ENCODE results near the gene TMEM187.

TMEM187 gene

DNA sequence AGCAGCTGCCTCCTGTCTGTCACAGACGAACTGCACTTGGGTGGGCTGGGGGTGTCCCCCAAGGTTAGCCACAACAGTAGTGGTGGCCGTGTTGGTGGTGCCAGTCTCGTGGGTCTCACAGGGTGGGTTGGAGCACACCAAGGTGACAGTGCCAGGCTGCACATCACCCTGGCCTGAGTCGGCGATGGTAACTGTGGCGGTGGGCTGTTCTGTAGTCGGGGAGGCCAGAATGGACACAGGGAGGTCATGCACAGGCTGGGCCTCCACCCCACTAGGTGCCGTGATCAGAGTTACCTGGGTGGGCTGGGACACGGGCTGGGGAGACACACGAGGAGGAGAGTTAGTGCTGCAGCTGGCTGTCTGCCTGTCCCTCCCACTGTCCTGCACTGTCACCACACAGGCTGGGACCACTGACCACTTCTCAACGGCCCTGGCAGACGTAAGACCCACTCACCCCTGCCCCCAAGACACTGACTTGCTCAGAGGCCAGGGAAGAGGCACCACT is 17.3 kb upstream of the TMEM187 start:
- no peak for DNase-seq

DNA sequence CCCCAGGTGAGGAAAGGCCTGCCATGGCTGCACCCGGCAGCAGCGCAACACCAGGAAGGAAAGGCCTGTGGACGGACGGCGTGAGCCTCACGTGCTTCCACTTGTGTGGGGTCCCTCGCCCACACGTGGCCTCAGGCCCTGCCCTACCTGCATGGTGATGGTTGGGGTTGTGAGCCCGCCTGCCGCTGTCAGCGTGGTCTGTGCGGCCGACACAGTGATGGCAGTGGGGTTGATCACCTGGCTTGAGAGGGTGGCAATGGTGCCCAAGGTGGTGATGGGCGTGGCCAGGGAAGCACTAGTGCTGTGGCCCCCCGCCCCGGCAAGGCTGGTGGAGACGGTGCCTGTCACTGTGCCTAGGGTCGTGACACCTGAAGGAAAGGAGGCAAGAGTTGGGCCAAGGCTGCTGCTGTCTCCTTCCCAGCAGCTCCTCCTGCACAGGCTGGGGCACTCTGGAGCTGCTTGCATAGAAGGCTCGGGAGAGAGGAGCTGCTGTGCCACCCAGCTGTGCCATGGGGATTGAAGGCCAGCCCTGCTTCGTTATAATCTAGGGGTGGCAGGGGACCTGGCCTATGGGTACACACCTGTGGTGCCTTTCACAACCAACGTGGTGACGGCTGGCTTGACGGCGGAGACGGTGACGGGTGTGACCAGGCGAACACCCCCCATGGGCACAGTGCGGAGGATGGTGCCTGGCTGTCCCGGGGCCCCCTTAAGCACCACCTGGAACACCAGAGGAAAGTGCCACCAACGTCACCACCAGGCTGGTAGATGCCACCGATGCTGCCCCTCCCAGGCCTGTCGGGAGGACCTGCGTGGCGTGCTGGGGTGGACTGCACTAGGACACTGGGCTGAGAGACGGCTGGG is 16.3 kb upstream of the TMEM187 start:
- DNase-seq, result no peak

DNA sequence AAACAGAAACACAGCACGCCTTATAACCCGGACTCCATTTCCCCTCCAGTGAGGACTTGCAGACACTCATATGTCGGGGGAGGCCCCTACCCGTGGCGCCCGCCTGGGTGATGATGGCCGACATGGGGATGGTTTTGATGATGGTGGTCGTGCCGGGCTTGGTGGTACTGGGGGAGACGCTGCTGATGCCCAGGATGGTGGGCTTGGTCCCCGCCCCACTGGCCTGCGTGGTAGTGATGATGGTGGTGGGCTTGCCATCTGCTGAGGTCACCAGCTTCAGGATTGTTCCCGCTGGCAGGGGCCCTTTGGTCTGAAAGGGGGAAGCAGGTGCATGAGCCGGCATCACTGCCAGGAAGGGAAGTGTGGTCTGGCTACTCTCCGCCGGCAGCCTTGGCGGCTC is 15.3 kb upstream of the TMEM187 start:
- no peak for DNase-seq

DNA sequence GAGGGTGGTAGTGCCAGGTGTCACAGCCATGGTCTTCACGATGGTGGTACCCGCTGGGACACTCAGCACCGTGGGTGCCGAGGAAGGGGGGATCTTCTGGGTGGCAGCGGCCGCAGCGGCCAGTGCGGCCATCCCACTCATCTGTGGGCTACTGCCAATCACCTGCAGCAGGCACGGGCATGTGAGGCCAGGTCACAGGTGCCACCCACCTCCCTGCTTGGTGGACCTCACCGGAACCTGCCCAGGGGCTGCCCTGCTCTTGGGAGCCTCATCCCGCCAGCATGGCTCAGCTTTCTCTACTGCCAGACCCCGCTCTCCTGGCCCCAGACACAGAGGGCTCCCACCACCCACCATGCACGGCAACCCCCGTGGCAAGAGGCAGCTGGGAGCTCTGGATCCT is 13.9 kb upstream of the TMEM187 start:
- DNase-seq, result no peak

DNA sequence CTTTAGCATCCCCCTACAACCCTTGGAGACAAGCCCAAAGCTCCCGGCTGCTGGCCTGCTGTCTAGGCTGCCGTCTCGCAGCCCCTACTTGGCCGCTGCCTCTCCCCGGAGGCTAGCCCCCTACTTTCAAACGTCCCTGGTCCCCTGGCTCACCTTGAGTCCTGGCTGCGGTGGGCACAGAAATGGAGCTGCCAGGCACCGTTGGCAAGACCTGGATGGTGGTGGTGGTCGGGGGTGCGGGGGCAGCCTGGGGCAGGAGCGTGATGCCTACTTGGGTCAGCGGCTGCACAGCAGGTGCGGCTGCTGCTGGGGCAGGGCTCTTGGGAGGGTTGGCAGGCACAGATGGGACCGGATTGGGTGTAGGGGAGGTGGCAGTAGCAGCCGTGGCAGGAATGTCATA is 12.9 kb upstream of the TMEM187 start:
- no peak for DNase-seq

DNA sequence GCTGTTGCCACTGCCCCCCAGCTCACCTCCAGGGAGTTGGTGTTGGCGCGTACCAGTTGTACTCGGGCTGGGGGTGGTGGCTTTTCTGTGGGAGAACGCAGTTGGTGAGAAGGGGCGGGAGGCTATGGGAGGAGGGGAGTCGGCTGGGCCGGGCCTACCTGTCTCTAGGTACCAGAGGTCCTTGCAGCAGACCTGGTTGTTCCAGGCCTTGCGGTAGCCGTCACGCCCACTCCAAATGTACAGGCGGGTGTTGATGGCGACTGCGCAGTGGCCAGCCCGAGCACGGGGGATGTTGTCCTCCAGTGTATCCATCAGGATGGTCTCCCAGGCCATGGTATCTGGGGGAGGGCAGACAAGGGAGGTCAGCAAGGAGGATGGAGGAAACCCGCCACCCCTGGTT is 12.5 kb upstream of the TMEM187 start:
- DNase-seq, result no peak

DNA sequence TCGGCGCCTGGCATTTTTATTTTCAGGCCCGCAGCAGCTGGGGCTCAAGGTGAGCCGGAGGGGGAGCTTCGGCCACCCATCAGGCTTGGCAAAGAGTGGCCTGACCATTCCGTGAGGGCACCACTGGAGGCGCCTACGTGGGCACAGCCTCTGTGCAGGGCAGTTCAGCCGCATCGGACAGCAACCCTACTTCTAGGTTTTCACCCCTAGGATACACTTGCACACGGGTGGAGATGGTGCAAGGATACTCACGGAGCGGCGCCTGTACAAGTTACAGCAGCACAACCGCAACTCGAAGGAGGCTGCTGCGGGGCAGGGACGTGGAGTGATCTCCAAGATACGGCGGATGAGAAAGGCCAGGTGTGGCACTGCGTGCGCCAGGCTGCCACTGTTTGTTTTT is 11.8 kb upstream of the TMEM187 start:
- no peak for DNase-seq

DNA sequence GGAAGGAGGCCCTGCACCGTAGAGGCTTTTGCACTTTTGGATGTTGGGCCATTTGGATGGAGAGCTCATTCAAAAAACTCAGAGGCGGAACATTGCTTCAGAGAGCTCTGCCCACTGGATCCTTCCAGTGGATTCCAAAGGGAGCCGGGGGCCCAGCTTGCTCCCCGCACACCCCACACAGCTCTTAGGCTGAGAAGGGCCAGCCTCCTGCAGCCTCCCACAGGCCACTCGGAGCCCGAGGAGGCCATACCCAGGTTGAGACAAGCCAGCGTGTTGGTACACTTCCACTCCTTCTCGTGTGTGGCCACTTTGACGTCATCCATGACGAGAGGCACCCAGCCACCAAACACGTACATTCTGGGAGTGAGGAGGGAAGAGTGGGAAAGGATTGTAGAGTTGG is 11.3 kb upstream of the TMEM187 start:
- DNase-seq, result no peak

DNA sequence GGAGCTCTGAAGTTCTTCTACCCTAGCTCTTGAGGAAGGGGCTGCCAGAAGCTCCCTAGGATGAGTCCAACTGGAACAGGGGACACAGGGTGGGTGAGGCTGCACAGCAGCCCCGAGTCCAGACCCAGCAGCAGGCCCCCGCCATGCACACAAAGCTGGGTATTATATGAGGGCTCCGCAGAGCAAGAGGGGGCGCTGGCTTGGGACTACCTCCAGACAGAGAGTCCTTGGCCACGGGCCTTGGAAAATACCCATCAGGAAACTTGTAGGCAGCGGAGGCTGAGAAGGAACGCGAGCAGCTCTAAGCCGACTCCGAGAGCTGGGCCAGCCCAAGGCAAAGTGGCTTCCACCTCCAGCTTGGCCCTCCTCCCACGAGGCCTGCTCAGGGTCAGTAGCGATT is 9.0 kb upstream of the TMEM187 start:
- DNase-seq, result no peak

DNA sequence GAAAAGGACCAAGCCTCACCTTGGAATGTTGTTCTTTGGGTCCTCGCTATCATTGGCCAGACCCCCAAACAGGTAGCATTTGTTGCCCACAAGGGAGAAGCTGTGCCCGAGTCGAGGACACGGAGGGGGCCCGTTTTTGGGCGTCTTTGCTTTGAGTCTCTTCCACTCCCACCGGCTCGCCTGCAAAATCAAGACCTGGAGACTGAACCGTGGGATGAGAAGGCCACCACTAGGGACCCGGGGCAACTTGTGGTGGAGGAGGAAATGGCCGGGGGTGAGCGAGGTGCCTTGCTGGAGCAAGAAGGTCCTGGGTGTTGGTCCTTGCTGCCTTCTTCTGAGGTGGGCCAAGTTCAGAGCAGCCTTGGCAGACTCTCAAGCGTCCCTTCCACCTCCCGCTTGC is 8.4 kb upstream of the TMEM187 start:
- no peak for DNase-seq

DNA sequence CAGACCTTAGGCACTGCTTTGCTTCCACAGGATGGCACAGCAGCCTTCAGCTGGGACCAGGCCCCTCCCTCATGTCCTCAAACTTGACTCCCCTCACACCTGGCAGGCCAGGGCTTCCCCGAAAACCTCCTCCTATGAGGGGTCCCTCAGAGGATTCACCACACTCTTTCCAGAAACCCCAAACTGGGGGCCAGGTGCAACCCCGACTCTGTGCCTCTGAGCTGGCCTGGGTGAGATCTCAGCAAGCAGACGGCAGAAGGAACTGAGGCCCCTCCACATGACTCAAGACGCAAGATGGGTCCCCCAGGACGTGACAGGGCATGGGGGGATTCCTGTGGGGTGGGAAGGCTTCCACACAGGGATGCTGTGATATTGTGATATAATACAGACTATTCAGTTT is 7.1 kb upstream of the TMEM187 start:
- no peak for DNase-seq

DNA sequence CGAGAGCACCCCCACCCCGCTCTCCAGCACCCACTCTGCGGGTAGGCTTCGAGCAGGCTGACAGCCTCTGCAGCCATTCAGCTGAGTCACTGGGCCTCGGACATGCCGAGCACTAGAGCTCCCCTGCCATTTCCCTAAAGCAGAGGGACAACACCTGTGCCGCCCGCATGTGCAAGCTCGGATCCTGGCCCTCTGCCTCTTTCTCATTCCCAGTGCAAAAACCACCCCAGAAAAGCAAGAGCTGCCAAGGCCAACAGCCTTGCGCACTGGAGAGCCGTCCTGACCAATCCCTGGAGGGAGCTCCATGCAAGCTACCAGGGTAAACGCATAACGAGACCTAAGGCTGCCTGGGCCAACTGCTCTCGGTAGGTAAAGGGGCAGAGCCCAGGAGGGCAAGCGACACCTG is 6.3 kb upstream of the TMEM187 start:
- DNase-seq, result no peak

DNA sequence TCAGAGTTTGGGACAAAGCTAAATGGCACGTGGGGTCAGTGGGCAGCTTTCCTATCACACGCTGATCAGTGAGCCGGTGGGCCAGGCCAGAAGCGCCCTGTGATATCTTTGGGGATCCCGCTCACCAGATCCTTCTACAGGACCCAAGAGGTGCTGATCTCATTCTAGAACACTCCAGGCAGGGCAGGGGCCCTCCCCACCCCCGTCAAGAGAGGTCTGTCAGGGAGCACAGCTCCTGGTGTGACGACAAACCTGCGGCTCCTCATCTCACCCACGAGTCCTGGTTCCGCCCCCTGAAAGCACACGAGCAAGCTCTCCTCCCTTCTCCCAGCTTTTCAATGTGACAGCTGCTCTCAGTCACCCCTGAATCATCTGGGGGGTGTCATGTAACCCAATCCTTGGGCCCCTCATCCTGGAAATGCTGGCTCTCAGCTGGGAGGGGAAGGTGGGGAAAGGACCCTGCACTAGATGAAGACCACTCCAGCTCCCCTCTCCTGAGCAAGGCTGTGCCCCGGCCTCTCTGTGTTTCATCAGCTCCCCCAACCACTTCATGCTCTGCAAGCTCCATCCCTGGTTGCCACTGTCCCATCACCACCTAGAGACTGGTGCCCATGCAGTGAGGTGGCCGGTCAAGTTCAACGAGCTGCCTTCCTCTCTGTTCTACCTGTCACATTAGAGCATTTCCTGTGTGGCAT is 5.6 kb upstream of the TMEM187 start:
- DNase-seq, result no peak

DNA sequence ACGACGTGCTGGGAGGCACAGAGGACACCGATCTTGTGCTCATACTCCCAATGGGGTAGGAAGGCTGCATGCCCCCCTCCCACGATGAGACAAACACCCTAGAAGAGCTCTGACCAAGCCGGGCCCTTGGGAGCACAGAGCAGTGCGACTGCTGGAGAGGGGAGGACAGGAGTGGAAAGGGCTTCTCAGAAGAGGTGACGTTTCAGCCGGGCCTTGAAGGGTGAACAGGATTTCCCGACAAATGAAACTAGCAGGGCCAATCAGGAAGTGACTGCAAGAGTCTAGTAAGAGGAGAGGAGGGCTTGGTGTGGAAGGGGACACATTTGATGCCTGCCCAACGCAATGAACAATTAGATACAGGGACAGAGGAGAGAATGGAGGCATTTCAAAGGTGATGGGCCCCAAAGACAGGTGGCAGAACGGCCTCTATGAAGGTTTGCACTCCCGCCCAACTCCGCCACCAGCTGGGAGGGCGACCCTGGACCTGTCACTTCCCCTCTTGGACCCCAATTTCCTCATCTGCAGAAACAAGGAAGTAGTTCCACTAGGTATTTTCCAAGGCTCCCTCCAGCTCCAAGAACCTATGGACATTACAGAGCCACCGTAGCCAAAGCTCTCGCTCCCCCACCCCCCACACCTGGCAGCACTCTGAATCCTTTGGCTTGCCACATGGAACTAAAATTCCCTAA is 4.9 kb upstream of the TMEM187 start:
- no peak for DNase-seq

DNA sequence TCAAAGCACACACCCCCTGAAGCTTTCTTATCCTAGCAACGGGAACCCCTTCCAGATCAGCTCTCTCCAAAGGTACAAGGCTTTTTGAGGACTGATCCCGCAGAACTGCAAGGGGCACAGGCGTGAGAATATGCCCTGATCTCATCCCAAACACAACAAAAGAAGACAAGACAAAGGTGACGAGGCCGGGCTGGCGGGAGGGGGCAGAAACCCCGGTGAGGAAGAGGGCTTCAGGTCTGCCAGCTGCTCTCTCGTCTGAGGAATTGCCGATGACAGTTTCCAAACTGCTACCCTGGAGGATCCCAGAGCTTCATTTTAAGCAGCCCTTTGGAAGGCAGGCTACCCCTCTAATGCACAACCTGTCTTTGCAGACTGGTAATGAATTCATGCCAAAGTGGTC is 4.3 kb upstream of the TMEM187 start:
- DNase-seq, result no peak

DNA sequence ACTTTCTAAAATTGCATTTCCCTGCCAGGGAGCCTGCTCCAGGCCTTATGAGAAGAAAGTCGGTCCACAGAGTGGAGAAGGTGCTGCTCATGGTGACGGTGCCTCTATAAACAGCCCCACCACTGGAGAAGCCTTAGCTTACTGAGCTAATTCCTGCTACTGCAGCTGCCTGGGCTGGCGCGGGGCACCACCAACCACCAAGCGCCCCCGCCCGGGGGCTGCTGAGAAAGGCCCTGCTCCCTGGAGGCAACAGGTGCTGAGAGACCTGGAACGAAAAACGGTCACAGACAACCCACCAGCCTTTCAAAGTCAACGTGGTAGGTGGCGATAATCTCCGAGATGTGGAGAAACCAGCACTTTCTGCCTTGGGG is 3.8 kb upstream of the TMEM187 start:
- DNase-seq, result no peak

DNA sequence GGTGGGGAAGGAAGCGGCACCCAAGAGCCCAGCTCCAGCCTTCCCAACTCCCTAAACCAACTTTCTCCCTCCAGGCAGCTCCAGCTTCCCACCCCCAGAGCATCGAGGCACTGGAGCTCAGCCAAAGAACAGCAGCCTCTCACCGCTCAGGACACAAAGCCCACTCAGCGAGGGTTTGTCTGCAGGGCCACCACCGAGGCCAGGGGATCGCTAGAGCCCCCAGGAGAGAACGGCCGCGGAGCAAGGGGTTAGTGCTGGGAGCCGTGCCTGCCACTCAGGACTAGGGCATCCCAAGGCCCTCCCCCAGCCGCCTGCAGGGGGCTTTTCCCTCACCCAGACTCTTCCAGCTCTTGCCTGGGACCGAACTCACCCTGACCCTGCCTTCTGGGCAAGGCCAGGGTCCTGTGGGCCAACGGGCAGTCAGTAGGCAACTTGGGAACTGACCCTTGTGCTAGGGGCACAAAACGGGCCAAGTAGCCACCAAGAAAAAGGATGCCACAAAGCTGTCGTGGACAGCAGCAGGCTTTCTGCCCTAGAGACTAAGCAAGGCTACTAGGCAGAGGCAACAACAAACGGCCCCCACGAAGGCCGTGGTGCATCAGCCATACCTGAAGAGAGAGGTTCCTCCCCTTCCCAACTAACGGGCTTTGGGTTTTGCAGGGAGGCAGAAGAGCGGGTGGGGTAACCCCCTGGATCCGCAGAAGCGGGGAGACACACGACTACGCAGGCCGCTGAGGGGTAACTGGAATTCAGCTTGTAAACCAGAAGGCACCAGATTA is 3.2 kb upstream of the TMEM187 start:
- no peak for DNase-seq

DNA sequence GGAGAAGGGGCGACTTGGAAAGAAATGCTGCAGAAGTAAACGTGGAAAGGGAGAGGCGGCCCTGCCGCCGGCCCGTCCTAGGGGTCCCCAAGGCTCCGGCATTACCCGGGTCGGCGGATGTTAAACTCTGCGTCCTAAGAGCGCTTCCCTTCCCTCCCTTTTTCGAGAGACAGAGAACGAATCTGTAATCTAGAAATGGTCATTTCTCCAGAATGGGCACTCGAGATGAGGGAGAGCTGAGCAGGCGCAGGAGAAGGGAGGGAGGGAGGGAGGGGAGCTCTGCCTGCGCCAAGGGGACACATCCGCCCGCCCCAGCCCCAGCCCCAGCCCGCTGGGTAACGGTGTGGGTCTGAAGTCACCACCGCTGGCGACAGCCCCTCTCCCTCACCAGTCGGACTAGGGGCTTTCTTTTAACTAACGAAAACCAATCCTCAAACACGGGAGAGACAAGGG is 2.6 kb upstream of the TMEM187 start:
- no peak for DNase-seq

DNA sequence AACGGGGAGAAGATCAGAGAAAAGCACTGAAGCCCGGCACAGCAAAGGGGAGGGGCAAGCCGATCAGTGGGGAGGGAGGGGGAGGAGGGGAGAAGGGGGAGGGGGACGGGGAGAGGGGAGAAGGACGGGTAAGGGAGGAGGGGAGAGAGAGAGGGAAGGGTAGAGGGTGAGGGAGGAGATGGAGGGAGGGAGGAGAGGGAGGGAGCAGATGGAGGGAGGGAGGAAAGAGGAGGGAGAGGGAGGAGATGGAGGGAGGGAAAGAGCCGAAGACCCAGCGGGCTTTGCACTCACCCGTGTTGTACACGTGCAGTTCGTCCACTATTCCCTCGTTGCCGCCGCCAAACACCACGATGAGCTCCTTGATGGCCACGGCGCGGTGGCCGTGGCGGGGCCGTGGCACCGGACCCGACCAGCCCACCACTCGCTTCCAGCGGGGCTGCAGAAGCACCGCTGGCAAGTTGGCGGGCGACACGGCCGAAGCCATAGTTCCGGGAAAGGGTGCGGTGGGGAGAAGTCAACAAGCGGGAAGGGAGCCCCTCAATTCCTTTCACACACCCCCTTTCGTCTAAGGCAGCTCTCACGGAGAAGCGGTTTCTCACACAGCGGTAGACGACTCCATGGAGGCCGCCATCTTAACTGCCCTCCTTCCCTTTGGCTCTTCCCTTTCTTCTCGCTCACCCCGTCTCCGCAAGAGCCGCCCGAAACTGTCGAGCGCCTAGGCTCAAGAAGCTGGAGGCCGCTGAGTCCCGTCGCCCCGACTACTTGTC is 2.0 kb upstream of the TMEM187 start:
- DNase-seq, result peak; percentile 81

DNA sequence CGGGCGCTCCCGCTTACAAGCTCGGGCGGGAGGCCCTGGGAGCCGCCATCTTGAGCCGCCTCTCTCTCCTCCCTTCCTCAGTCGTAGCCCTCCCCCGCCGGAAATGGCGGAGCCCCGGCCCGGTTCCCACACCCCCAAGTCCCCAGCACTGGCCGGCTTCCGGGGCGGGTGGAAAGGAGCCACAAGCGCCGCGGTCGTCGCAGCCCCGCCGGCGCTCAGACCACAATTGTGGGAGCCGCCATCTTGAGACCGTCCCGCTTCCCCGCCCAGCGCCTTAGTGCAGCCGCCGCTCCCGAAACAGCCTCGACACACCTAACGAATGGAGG is 1.5 kb upstream of the TMEM187 start:
- DNase-seq, result peak; percentile 90

DNA sequence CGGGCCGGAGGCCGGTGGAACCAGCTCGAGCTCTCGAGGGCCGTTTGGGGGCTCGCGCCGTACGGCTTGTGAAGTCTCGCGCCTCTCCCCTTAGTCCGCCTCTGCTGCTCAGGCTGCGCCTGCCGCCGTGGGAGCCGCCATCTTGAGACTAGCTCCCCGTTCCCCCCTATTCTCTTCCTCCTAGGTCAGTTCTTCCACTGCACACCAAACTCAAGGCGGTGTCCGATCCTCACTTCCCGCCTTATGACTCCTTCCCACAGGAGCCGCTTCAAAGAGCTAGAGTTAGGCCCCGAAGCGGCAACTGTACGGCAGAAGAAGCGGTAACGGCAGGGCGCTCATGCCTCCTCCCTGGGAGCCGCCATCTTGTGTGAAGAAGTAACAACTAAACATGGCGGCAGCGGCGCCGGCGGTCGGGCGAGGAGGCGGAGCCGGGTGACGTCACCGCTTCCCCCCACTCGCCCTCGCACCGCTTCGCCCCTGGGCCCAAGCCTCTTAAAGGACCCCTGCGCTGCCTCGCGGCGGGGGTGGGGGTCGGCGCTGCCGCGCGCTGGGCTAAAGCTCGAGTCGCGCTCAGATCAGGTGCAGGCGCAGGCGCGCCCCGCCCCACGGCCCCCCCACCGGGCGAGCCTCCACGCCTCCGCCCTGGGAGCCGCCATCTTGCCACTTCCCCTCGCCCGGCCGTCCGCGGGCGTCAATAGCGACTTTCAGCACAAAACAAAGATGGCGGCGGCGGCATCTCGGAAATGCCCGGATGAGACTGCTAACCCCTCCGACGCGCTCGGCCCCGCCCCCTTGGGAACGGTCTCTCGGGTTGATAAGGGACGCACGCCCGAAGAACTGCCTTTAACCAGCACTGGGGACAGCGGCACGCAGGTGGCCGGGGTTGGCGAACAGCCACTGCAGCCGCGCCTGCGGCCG is 845 bp upstream of the TMEM187 start, which contains the start of gene HCFC1:
TSS of gene HCFC1 (minus strand) at position 369 of the 918 bp plus-strand sequence. CDS start 978 bp downstream, outside the sequence.
- DNase-seq, result peak; percentile 92
